HepG2 (cell line): Measurements from ENCODE around the gene CEACAM3. TPM values are rescaled to one million over a fixed set of nuclear protein-coding genes. Genes with fewer than 3 reads are reported as not detected.

Source experiments
- ATAC-seq: fragments of 200-7000 bp; cut with Tn5 transposase; 3 replicates; pipeline ENCODE4 v1.9.1; 2020; ENCODE audit warnings: mild to moderate bottlenecking, moderate library complexity
- BruUV-seq: library from RNA; stranded (reverse); fragments of 400-500 nt; replicated peaks from 2 replicates; lab custom pipeline; 2021; lab: Mats Ljungman, UMichigan
- CTCF ChIA-PET: fragments of 300-600 bp; formaldehyde crosslinking; extraction: SDS; loops from one replicate; lab custom pipeline; 2021; ENCODE audit warnings: low total read pairs, inconsistent platforms, low intra/inter-chr PET ratio; lab: Yijun Ruan, JAX
- POLR2A ChIA-PET: fragments of 350-600 bp; sonication (Branson Sonifier 250); formaldehyde crosslinking; loops from one replicate; lab custom pipeline; 2020; ENCODE audit warnings: antibody characterized with exemption, inconsistent platforms; lab: Yijun Ruan, JAX
- DNase-seq: peaks from one replicate; pipeline ENCODE4 v3.0.0-alpha.2; 2015; ENCODE audit warnings: low spot score
- FAIRE-seq: peaks from 3 replicates; lab custom pipeline; 2011; peaks lifted over from hg19 to GRCh38; lab: Jason Lieb, UNC
- H2AFZ ChIP-seq: one replicate; pipeline ENCODE4 v1.6.1; 2011; ENCODE audit warnings: low read length, inconsistent platforms
- H3K27ac ChIP-seq: fragments of 300-600 bp; 3 replicates; pipeline ENCODE4 v1.8.0; 2011; ENCODE audit warnings: mixed run types, mild to moderate bottlenecking, mixed read lengths, low read length, inconsistent platforms; ENCODE audit not compliant: insufficient read depth; ENCODE audit errors: extremely low read length
- H3K27me3 ChIP-seq, 2 experiments: fragments of 200-600 bp in 1 of 2; 2 replicates in 1 of 2; 3 replicates in 1 of 2; pipeline versions ENCODE4 v1.6.0 to v1.8.0; 2011; ENCODE audit warnings: low read length in 2 of 2, mild to moderate bottlenecking in 2 of 2, moderate library complexity in 2 of 2, inconsistent platforms in 1 of 2; ENCODE audit not compliant: insufficient read depth in 2 of 2, control insufficient read depth in 1 of 2
- H3K36me3 ChIP-seq, 2 experiments: fragments of 200-600 bp in 1 of 2; replicated peaks in 1 of 2; 2 replicates in 1 of 2; 3 replicates in 1 of 2; pipeline versions ENCODE4 v1.5.1 to v1.8.0; 2011; ENCODE audit warnings: low read length in 2 of 2, inconsistent platforms in 1 of 2; ENCODE audit not compliant: insufficient read depth in 2 of 2, control insufficient read depth in 1 of 2
- H3K4me1 ChIP-seq: 2 replicates; pipeline ENCODE4 v1.5.1; 2012; ENCODE audit warnings: low read length, inconsistent platforms; ENCODE audit not compliant: insufficient read depth
- H3K4me2 ChIP-seq: 2 replicates; pipeline ENCODE4 v1.6.0; 2011; ENCODE audit warnings: low read depth, low read length, inconsistent platforms
- H3K4me3 ChIP-seq, 3 experiments: fragments of 200-600 bp in 1 of 3; sonication (generic), shearing (Covaris generic) in 1 of 3; replicated peaks in 1 of 3; 2 replicates each; pipeline ENCODE4 v1.5.1; 2011 to 2016; ENCODE audit warnings: low read length in 3 of 3, inconsistent platforms in 2 of 3, low read depth in 2 of 3, mild to moderate bottlenecking in 2 of 3, control low read depth in 1 of 3, mixed read lengths in 1 of 3; ENCODE audit not compliant: insufficient read depth in 1 of 3
- H3K79me2 ChIP-seq: one replicate; pipeline ENCODE4 v1.6.1; 2011; ENCODE audit warnings: low read length, inconsistent platforms; ENCODE audit not compliant: insufficient read depth
- H3K9ac ChIP-seq: 2 replicates; pipeline ENCODE4 v1.6.0; 2011; ENCODE audit warnings: mild to moderate bottlenecking, low read depth, low read length, inconsistent platforms; ENCODE audit not compliant: insufficient read depth
- H3K9me3 ChIP-seq: 2 replicates; pipeline ENCODE4 v1.5.1; 2012; ENCODE audit warnings: mild to moderate bottlenecking, low read length
- H4K20me1 ChIP-seq: 2 replicates; pipeline ENCODE4 v1.6.0; 2011; ENCODE audit warnings: inconsistent platforms, mild to moderate bottlenecking, low read length, moderate library complexity; ENCODE audit not compliant: insufficient read depth
- HDAC1 ChIP-seq: sonication (generic); formaldehyde crosslinking; IDR thresholded peaks from 2 replicates; pipeline ENCODE4 v1.5.1; 2020; ENCODE audit warnings: mild to moderate bottlenecking, missing genetic modification reagents
- HMG20B ChIP-seq: conservative IDR thresholded peaks from 2 replicates; pipeline ENCODE4 v1.6.1; 2016; ENCODE audit warnings: missing genetic modification reagents, missing compliant biosample characterization
- HNRNPK ChIP-seq: fragments of 200-400 bp; formaldehyde crosslinking; IDR thresholded peaks from 2 replicates; pipeline ENCODE4 v1.6.1; 2018; ENCODE audit warnings: low read length, low read depth, moderate library complexity, mild to moderate bottlenecking; ENCODE audit not compliant: poor library complexity, severe bottlenecking
- NAIF1 ChIP-seq: sonication (generic); formaldehyde crosslinking; IDR thresholded peaks from 2 replicates; pipeline ENCODE4 v1.5.0; 2020; ENCODE audit warnings: mild to moderate bottlenecking, missing genetic modification reagents, borderline replicate concordance
- RBM22 ChIP-seq: fragments of 200-400 bp; formaldehyde crosslinking; optimal IDR thresholded peaks from 2 replicates; pipeline ENCODE3; 2017; ENCODE audit warnings: mild to moderate bottlenecking, low read length, moderate library complexity
- SIX4 ChIP-seq: sonication (generic); formaldehyde crosslinking; IDR thresholded peaks from 2 replicates; pipeline ENCODE4 v1.4.0; 2020; ENCODE audit warnings: missing genetic modification reagents
- STAG1 ChIP-seq: sonication (generic); formaldehyde crosslinking; IDR thresholded peaks from 2 replicates; pipeline ENCODE4 v1.4.0; 2020; ENCODE audit warnings: missing genetic modification reagents
- YEATS4 ChIP-seq: sonication (generic); formaldehyde crosslinking; IDR thresholded peaks from 2 replicates; pipeline ENCODE4 v1.4.0; 2020; ENCODE audit warnings: missing genetic modification reagents, borderline replicate concordance
- ZC3H13 ChIP-seq: sonication (generic); formaldehyde crosslinking; IDR thresholded peaks from 2 replicates; pipeline ENCODE4 v1.8.1; 2023; ENCODE audit warnings: mild to moderate bottlenecking, missing genetic modification reagents, moderate library complexity
- ZNF121 ChIP-seq: sonication (generic); formaldehyde crosslinking; IDR thresholded peaks from 2 replicates; pipeline ENCODE4 v1.5.0; 2020; ENCODE audit warnings: mild to moderate bottlenecking, missing genetic modification reagents
- ZNF224 ChIP-seq: sonication (generic); formaldehyde crosslinking; IDR thresholded peaks from 2 replicates; pipeline ENCODE4 v1.5.0; 2020; ENCODE audit warnings: mild to moderate bottlenecking, missing genetic modification reagents
- ZNF253 ChIP-seq: sonication (generic); formaldehyde crosslinking; IDR thresholded peaks from 2 replicates; pipeline ENCODE4 v1.8.0; 2022; ENCODE audit warnings: mild to moderate bottlenecking, missing genetic modification reagents, borderline replicate concordance
- ZNF563 ChIP-seq: sonication (generic); formaldehyde crosslinking; IDR thresholded peaks from 2 replicates; pipeline ENCODE4 v1.8.0; 2022; ENCODE audit warnings: mild to moderate bottlenecking, moderate library complexity, missing genetic modification reagents
- WGBS: methylation state at CpG from one replicate; pipeline ENCODE4 v1.1.6; 2017; ENCODE audit warnings: low lambda C conversion rate; 5-methylcytosine and 5-hydroxymethylcytosine counted together
- in situ Hi-C: cut with HindIII; loops from 2 replicates; pipeline ENCODE4 v1.10.0; 2017; ENCODE audit warnings: low pct_unique_long_range_greater_than_20kb; ENCODE audit not compliant: extremely low pct_ligation_motif_present
- intact Hi-C: fragments of 100-400 bp; cut with micrococcal nuclease; formaldehyde crosslinking; loops from one replicate; pipeline ENCODE4 v1.10.0; 2022; ENCODE audit not compliant: unreplicated experiment
- polyA plus RNA-seq, 8 experiments: library from polyadenylated mRNA; depleted of rRNA in 3 of 8; stranded (reverse) in 7 of 8; unstranded in 1 of 8; fragments of >200 nt; fragmentation: Illumina TruSeq in 4 of 8; extraction: Trizol in 4 of 8; gene quantifications; 2 replicates each; pipeline versions ENCODE4 v1.2.1 to v1.2.3, GENCODE V29; 2011 to 2016; ENCODE audit warnings: low read depth in 4 of 8, missing spikeins in 1 of 8, mixed read lengths in 1 of 8; ENCODE audit not compliant: insufficient read depth in 1 of 8
- total RNA-seq, 5 experiments: library from RNA; depleted of rRNA; stranded (reverse); fragments of >200 nt; fragmentation: Illumina TruSeq; extraction: Trizol; gene quantifications; 2 replicates each; pipeline ENCODE4 v1.2.3, GENCODE V29; 2016; ENCODE audit warnings: low read depth in 1 of 5

The CEACAM3 gene
- total and polyA plus RNA-seq, 2 of the 13 experiments (the other 11 are each of a cell fraction or from before 2014, with no cell fraction given), result not detected

- Histone ChIP-seq H3K9ac (no peak overlapping the region), H3K79me2 (no peaks in the 10 kb centered on the region), H4K20me1 (no peaks in the 10 kb centered on the region), H3K36me3 (no peaks in the 10 kb centered on the region), H3K4me1 (no peaks in the 10 kb centered on the region), H3K4me3 (no peak overlapping the region), H2AFZ (no peak overlapping the region), H3K4me2 (no peak overlapping the region), H3K9me3 (no peaks in the 10 kb centered on the region), H3K27ac (no peak overlapping the region), H3K27me3 (peaks cover 0 to 24% of the 10 kb centered on the region in 2 experiments; a peak in 2 of 5 replicates)
- in situ Hi-C loops, result no loop called here
- ChIA-PET CTCF (no interaction called here), POLR2A (no interaction called here)
- BruUV-seq, result no TSS peak
- WGBS, result 18% methylated on average over 2 of the region's 2 CpGs
- no peak for FAIRE-seq
- DNase-seq, result no peak
- TF ChIP-seq YEATS4 (CRISPR knock-in tag) (no peak), HDAC1 (CRISPR knock-in tag) (no peak), RBM22 (no peak), ZC3H13 (CRISPR knock-in tag) (no peak), ZNF121 (CRISPR knock-in tag) (no peak), SIX4 (no peak)
- intact Hi-C loops, result no loop called here
- ATAC-seq, result no peak
Measured at GRCh38 chr19:41776700-41777099, 19.7 kb upstream of the CEACAM3 start.

GRCh38 chr19:41783612-41784011, 12.8 kb upstream of the CEACAM3 start:
- ChIA-PET POLR2A (no interaction called here), CTCF (no interaction called here)
- H3K4me1 ChIP-seq, result no peaks in the 10 kb centered on the region
- in situ Hi-C loops (no loop called here), intact Hi-C loops (no loop called here)
- no TSS peak for BruUV-seq
- H2AFZ ChIP-seq, result no peak overlapping the region
- H3K9ac ChIP-seq, result no peak overlapping the region
- no peak overlapping the region for H3K27ac ChIP-seq
- TF ChIP-seq NAIF1 (CRISPR knock-in tag) (no peak), STAG1 (no peak), ZNF563 (CRISPR knock-in tag) (no peak), ZNF253 (CRISPR knock-in tag) (no peak), HNRNPK (no peak), ZNF224 (no peak), HMG20B (CRISPR knock-in tag) (no peak)
- WGBS, result 0% methylated on average over 5 of the region's 5 CpGs
- no peaks in the 10 kb centered on the region for H3K79me2 ChIP-seq
- ATAC-seq, result no peak
- no peaks in the 10 kb centered on the region for H4K20me1 ChIP-seq
- FAIRE-seq, result no peak
- H3K36me3 ChIP-seq, result no peaks in the 10 kb centered on the region
- peaks cover 0 to 30% of the 10 kb centered on the region in 2 experiments; a peak in 3 of 5 replicates for H3K27me3 ChIP-seq
- H3K4me3 ChIP-seq, result no peak overlapping the region
- no peaks in the 10 kb centered on the region for H3K9me3 ChIP-seq
- H3K4me2 ChIP-seq, result no peak overlapping the region
- DNase-seq, result no peak
